A204.1 (cell line): ENCODE measurements around the gene TMCO6.
"Not testable (repeated sequence)": the region's sequence is repeated elsewhere in the genome, so short reads cannot be mapped to it uniquely, and the experiment has no call there.

ENCODE experiments used
- FAIRE-seq: peaks from 2 replicates; lab custom pipeline; 2012; peaks lifted over from hg19 to GRCh38; lab: Jason Lieb, UNC

Gene TMCO6

DNA sequence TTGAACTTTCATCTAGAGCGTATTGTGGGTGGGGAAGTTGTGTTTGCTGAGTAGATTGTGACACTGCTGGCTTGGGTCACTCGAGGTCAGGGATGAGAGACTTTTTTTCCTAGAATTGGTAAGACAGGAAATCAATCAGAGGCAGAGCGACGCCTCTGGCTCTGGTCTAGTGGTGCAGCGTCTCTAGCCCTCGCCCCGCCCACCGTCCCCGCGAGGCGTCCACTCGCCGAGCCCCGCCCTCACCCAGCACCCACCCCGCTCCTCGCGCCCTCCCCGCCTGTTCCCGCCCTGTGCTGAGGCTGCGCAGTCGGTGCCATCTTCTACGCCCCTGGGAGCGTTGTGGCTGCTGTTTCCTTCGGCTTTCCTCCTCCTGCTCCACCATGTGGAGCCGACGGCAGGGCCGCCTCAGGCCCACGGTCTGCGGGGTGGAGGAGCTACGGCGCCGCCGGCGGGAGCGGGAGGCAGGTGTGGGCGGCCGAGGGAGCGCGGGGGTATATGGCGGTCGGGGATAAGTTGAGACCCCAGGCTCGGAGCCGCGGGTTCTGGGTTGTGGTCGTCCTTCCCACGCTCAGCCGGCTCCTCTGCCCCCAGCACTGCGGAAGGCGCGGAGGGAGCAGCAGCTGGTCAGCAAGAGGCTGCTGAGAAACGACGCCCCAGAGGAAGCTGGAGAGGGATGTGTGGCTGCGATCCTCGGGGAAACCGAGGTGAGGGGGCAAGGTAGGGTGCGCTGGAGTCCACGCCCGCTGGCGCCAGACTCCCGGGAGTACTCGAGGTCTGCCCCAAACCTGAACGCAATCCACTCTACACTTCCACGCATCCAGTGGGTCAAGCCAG lies at the start of gene TMCO6:
TSS of gene TMCO6 (plus strand) at position 304 of the 834 bp plus-strand sequence. CDS start at position 381, 77 bp downstream.
- FAIRE-seq, result no peak

DNA sequence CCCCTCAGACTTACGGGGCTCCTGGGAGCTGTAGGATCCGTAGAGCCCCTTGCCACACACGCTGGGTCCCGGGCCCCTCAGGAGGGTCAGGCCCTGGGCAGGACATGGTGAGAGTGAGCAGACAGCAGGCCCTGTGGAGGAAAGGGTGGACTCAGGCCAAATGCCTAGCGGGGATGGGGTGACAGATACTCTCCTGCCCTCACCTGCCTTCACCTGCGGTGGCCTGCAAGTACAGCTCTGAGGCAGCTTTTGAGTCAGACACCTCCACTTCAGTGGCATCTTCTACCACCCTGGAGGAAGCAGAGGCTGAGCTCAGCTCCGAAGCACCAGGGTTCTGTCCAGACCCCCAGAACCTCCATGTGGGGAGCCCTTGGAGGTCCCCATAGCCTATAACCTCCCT lies 48.4 kb upstream of the TMCO6 start:
- no peak for FAIRE-seq

DNA sequence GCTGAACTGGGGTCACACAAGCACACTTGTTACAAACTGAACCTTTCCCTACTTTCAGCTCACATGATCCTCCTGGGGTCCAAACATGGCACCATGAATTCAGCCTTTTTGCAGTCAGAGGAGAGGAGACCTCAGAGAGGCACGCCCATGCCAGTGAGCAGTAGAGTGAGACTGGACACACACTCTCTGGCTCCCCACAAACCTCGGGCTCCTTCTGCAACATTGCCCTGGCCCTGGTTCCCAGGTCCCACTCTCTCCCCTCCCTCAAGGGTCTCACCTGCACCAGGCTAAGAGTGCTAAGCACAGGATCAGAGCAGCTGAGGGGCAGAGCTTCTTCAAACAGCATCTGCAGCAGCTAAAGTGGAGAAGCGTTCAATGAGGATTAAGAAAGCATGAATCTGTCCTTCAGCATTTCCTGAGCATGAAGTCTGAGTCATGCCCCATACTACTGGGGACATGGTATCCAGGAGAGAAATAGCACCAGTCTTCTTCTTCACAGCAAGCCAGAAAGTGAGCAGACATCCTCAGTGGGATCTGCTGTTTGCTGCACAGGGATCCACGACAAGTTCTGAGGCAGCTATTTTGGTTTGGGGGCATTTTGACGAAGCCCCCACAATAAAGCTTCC lies 47.4 kb upstream of the TMCO6 start:
- FAIRE-seq, result no peak

DNA sequence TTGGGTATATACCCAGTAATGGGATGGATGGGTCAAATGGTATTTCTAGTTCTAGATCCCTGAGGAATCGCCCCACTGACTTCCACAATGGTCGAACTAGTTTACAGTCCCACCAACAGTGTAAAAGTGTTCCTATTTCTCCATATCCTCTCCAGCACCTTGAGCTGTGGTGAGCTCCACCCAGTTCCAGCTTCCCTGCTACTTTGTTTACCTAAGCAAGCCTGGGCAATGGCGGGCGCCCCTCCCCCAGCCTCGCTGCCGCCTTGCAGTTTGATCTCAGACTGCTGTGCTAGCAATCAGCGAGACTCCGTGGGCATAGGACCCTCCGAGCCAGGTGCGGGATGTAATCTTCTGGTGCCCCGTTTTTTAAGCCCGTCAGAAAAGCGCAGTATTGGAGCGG lies 46.2 kb upstream of the TMCO6 start:
- not testable (repeated sequence) for FAIRE-seq

DNA sequence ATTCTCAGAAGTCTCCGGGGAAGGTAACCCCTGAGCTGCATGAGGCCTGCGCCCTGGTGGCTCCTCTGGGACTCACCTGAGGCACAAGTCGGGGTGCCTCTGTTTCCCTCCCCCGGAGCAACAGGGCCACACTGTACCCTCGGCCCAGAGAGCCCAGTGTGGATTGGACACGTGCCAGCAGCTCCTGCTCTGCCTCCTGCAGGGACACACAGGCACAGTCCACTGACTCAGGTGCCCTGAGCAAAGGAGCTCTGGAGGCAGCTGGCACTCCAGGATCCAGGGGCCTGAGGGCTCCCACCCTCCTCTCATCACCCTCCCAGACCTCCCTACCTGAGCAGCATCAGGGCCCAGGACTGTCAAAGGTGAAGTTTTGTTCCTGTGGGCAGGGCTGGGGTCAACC lies 45.1 kb upstream of the TMCO6 start:
- FAIRE-seq, result no peak

DNA sequence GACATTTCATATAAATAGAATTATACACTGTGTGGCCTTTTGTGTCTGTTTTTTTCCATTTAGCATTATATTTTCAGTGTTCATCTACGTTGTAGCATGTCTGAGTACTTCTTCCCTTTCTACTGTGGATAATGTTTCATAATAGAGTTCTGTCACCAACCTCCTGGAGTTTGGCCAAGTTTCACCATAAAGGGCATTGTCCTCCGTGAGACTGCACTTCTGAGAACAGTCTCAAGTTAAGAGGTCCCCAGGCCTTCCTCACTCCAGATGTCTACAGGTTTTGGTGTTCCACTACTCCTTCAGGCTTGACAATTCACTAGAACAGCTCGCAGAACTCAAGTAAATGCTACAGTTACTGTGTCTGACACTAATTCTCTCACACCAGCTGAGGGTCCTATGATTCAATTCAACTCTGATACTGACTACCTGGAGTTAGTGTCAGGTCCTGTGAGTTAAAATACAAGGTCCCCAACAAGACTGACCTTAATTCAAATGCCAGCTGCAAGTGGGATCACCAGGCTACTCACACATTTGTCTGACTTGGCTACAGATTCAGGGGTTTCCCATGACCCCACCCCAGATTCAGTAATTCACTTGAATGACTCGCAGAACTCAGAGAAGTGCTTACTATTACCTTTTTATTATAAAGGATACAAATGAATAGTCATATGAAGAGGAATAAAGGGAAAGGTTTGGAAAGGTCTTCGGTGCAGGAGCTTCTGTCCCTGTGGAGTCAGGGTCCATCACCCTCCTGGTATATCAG lies 43.5 kb upstream of the TMCO6 start:
- FAIRE-seq, result no peak

DNA sequence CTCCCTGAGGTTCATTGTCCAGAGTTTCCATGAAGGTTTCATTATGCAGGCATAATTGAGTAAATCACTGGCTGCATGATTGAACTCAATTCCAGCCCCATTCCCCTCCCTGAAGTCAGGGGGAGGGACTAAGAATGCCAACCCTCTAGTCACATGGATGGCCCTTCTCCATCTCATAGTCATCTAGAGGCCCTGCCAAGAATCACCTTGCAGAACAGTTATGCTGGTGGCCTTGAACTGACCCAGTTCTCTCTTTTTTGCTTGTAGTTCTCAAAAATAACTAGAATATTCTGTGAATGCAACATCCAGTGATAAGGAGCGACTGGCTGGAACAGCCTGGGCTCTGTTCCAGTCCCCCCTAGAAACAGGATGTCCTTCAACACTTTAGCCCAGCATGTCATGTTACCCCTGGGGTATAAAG lies 42.9 kb upstream of the TMCO6 start:
- no peak for FAIRE-seq

DNA sequence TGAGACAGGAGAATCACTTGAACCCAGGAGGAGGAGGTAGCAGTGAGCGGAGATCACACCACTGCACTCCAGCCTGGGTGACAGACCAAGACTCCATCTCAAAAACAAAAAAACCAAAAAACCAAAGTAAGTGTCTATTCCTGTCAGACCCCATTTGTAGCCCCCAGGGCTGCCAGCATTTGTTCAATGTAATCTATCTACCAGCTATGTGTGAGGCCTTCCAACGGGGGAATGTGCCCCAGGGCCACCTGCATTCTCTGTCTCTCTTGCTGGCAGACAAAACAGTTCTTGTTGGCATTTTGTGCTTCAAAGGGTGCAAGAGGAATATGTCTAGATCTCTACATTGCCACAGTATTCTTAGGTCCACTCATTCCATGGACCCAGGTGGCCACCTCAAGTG lies 40.4 kb upstream of the TMCO6 start:
- FAIRE-seq, result no peak

DNA sequence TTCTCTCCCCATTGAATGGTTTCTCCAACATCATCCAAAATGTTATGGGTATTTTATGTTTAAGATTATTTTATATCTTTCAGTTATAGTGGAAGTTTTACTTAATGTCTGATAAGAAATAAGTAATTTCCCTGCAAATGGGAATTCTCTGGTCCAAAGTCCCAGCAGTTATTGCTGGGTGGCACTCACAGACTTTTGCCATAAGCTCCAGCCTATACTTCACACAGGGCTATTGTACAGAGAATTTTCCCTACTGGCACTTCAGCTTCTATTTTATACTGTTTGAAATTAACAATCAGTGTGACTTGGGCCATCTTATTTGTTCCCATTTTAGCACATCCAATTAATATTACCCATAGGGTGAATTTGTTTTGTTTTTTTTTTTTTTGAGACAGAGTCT lies 39.2 kb upstream of the TMCO6 start:
- no peak for FAIRE-seq

DNA sequence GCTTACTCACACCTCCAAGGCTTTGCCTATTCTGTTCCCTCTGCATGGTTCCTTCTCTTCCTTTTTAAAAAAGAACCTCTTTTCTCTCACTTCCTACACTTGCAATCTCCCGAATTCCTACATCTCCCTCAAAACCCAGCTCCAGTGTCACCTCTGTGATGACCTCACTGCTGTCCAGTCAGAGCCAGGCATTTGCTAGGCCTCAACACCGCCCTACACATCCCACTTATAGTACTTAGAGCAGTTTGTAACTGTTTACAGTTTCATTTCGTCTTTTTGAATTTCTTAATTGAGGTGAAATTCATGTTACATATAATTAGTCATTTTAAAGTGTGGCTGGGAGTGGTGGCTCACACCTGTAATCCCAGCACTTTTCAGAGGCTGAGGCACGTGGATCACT lies 37.1 kb upstream of the TMCO6 start:
- no peak for FAIRE-seq

DNA sequence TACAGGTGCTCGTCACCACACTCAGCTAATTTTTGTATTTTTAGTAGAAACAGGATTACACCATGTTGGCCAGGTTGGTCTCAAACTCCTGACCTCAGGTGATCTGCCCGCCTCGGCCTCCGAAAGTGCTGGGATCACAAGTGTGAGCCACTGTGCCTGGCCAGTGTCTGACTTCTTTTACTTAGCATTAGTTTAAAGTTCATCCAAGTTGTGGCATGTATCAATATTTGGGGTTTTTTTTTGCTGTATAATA lies 35.9 kb upstream of the TMCO6 start:
- FAIRE-seq, result not testable (repeated sequence)

DNA sequence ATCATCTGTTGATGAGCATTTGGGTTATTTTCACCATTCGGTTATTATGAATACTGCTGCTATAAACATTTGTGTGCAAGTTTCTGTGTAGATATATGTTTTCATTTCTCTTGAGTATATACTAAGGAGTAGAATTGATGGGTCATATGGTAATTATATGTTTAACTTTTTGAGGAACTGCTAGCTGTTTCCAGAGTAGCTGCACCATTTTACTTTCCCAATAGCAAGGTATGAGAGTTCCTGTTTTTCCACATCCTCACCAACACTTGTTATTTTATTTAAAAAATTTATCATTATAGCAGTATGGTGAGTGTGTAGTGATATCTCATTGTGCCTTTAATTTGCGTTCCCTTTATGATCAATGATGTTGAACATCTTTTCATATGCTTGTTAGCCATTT lies 35.5 kb upstream of the TMCO6 start:
- FAIRE-seq, result no peak

DNA sequence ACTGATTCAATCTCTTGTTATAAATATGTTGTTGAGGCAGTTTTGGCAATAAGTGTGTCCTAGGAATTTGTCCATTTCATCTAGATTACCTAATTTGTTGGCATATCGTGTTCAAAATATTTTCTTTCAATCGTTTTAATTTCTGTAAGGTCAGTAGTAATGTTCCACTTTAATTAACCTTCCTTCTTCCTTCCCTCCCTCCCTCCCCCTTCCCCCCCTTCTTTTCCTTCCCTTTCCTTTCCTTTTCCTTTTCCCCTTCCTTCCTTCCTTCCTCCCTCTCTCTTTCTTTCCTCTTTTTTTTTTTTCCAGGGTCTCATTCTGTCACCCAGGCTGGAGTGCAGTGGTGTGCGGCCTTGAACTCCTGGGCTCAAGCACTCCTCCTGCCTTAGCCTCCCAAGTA lies 33.4 kb upstream of the TMCO6 start:
- FAIRE-seq, result no peak

DNA sequence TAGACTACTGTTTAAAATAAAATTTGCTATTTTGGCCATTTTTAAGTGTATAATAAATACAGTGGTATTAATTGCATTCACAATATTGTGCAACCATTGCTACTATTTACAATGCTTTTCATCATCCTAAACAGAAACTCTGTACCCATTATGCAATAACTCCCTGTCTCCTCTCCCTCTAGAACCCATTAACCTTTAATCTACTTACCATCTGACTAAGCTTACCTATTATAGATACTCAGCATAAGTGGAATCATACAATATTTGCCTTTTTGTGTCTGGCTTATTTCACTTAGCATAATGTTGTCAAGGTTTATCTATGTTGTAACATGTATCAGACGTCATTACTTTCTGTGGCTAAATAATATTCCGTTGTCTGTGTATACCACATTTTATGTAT lies 32.2 kb upstream of the TMCO6 start:
- no peak for FAIRE-seq

DNA sequence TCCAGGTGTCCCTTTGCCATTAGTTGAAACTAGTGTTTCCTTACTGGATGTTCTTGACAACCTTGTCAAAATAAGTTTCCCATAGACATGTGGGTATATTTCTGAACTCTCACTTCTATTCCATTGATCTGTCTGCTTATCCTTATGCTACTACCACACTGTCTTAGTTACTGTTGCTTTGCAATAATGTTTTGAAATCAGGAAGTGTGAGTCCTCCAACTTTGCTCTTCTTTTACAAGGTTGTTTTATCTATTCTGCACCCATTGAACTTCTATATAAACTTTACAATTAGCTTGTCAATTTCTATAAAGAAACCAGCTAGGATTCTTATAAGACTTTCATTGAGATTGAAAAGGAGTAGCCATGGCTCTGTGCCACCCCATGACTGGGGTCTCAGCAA lies 30.5 kb upstream of the TMCO6 start:
- no peak for FAIRE-seq

DNA sequence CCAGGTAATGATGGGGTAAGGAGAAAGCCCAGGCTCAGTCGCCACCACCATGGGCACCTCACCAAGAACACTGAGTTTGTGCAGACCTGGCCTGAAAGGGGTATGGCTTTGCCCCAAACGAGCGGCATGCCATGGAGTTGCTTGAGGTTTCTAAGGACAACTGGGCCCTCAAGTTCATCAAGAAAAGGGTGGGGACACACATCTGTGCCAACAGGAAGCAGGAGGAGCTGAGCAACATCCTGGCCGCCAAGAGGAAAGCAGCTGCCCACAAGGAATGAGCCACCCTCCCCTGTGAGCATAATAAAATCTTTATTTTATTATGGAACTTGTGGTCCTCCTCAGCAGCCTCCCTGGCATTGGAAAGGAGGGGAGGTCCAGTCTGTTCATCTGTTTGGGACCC lies 30.1 kb upstream of the TMCO6 start:
- FAIRE-seq, result no peak

DNA sequence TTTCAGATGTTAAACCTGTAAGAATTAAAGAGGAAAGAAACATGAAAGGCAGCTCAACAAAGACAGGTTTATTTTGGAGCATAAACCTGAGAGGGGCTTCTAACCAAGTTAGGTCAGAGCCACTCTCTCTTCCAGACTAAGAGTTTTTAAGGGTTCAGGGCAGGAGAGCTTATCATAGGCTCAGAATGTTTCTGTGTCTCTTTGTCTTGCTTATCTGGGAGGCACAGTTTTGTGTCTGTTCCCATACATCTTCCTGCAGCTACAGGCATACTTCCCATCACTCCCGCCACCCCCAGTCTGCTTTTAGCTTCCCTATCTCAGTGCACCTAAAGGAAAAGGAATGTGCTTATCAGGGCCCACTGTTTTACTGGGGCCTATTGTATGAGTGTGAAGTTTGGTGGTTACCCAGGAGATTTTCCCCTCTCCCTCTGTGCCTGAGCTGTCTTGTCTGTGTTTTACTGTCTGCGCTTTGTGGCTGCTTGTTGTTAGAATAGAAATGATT lies 28.2 kb upstream of the TMCO6 start:
- no peak for FAIRE-seq

DNA sequence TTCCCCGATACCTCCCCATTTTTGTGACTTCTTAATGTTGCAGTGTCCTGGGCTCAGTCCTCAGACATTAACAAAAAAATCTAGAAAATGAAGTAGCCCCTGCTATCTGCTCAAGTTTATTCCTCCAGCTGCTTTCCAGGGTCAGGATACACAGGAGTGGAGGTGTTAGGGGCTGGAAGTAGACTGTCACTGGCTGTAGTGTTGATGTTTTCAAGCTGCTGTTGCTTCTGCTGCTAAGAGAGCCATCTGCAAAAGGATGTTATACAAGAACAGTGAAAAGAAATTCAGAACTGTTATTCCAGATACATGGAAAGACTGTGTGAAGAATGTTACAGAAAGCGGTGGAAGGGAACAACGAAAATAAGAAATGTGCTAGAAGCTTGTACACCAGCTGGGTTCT lies 16.9 kb upstream of the TMCO6 start:
- FAIRE-seq, result no peak

DNA sequence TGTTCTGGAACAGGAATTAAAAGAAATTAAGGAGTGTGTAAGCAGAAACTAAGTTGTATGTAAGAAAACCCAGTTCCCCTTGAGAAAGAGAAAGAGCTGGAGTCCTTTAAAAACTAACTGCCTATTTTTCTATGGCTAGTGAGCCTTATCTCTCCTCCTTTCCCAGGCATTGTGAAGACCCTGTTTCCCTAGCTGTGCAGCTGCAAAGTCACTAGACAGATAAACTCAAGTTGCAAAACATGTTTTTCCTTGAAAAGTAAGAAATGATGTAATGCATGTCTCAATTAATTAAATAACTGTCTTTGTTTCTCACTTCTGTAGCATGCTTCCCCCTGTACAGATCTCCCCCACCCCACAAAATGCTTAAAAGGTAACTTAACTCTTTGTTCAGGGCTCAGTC lies 16.2 kb upstream of the TMCO6 start:
- not testable (repeated sequence) for FAIRE-seq

DNA sequence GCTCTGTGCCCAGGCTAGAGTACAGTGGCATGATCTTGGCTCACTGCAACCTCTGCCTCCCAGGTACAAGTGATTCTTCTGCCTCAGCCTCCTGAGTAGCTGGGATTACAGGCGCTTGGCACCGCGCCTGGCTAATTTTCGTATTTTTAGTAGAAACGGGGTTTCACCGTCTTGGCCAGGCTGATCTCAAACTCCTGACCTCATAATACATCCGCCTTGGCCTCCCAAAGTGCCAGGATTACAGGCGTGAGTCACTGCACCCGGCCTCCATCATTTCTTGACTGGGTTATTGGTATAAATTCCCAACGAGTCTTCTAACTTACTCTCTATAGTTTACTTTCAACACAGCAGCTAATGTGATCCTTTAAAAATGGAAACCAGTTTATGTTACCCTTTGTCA lies 14.4 kb upstream of the TMCO6 start:
- FAIRE-seq, result not testable (repeated sequence)

DNA sequence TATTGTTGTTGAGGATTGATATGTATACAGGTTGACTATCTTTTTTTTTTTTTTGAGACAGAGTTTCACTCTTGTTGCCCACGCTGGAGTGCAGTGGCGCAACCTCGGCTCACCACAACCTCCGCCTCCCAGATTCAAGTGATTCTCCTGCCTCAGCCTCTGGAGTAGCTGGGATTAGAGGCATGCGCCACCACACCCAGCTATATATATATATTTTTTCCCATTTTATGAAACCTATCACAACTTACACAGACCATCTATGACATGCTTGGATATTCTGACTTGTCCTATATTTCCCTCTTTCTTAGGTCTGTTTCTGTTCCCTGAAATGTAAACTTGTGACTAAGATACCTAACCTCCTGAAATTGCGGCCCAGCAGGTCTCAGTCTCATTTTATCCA lies 11.3 kb upstream of the TMCO6 start:
- no peak for FAIRE-seq

DNA sequence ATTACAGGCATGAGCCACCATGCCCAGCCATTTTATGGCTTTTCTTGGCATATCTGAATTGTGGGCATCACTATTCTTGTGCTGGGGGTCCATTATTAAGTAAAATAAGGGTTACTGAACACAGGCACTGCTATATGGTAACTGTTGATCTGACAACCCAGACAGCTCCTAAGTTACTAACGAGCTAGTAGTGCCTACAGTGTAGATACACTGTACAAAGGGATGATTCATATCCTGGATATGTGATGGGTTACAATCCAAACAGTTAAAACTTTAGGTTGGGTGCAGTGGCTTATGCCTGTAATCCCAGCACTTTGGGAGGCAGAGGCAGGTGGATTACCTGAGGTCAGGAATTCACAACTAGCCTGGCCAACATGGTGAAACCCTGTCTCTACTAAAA lies 10.5 kb upstream of the TMCO6 start:
- FAIRE-seq, result no peak

DNA sequence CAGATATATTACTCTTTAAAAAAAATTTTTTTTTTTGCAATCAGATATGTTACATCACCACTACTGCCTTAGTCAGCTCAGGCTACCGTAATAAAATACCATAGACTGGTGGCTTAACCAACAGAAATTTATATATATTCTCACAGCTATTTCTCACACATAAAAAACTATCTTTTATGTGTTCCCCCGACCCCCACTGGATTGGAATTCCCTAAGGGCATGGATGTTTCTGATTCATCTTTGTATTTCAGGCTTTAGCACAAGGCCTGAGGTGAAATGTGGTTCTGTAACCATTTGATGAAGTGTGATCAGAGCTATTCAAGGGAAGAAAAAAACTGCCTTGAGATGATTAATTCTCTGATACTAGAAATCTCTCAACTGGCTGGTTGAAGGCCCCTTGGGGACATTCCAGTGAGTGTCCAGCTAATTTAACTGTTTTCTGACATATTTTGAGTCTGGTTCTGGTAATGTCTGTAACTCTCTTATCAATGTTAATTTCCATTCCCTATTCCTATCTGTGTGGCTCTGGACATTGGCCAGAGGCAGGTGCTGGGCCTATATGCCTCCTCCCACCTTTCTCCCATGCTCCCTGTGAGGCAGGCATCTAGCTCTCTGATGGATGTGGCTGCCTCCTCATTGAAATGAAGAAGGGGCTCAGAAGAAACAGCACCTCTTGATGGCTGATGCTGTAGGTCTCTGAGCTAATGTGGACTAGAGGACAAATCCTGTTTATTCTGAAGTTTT lies 8.8 kb upstream of the TMCO6 start:
- FAIRE-seq, result no peak
